HepG2 (cell line): ENCODE data around the gene MRPL20. TPM values are rescaled to one million over a fixed set of nuclear protein-coding genes. Genes with fewer than 3 reads are reported as not detected.
A peak's percentile ranks its signal among the peaks of the same experiment; 100 is the strongest.

ENCODE experiments used
- ARID4A ChIP-seq: sonication (generic); formaldehyde crosslinking; IDR thresholded peaks from 2 replicates; pipeline ENCODE4 v1.5.0; 2020; ENCODE audit warnings: mild to moderate bottlenecking, missing genetic modification reagents, borderline replicate concordance
- HNRNPH1 ChIP-seq: fragments of 200-400 bp; formaldehyde crosslinking; optimal IDR thresholded peaks from 2 replicates; pipeline ENCODE3; 2017; ENCODE audit warnings: mild to moderate bottlenecking, low read depth, low read length
- HOXD1 ChIP-seq: sonication (generic); formaldehyde crosslinking; IDR thresholded peaks from 2 replicates; pipeline ENCODE4 v1.5.0; 2020; ENCODE audit warnings: missing genetic modification reagents
- JDP2 ChIP-seq: sonication (generic); formaldehyde crosslinking; IDR thresholded peaks from 2 replicates; pipeline ENCODE4 v1.8.1; 2022; ENCODE audit warnings: missing genetic modification reagents, borderline replicate concordance
- PCBP2 ChIP-seq: fragments of 200-400 bp; formaldehyde crosslinking; optimal IDR thresholded peaks from 2 replicates; pipeline ENCODE3; 2018; ENCODE audit warnings: low read length, low read depth; ENCODE audit not compliant: poor library complexity, severe bottlenecking
- SALL1 ChIP-seq: sonication (generic); formaldehyde crosslinking; IDR thresholded peaks from 2 replicates; pipeline ENCODE4 v1.8.0; 2022; ENCODE audit warnings: mild to moderate bottlenecking, missing genetic modification reagents
- TERF1 ChIP-seq: sonication (generic); formaldehyde crosslinking; IDR thresholded peaks from 2 replicates; pipeline ENCODE4 v1.8.0; 2022; ENCODE audit warnings: mild to moderate bottlenecking, missing genetic modification reagents, moderate library complexity
- TSC22D2 ChIP-seq: sonication (generic); formaldehyde crosslinking; IDR thresholded peaks from 2 replicates; pipeline ENCODE4 v1.5.1; 2020; ENCODE audit warnings: missing genetic modification reagents, mild to moderate bottlenecking, borderline replicate concordance
- ZBTB20 ChIP-seq: sonication (generic); formaldehyde crosslinking; IDR thresholded peaks from 2 replicates; pipeline ENCODE4 v1.8.1; 2023; ENCODE audit warnings: missing genetic modification reagents, low read depth, mild to moderate bottlenecking, borderline replicate concordance
- ZFP90 ChIP-seq: sonication (generic); formaldehyde crosslinking; IDR thresholded peaks from 2 replicates; pipeline ENCODE4 v1.8.0; 2022; ENCODE audit warnings: missing genetic modification reagents, mild to moderate bottlenecking, inconsistent platforms, borderline replicate concordance
- ZNF124 ChIP-seq: sonication (generic); formaldehyde crosslinking; IDR thresholded peaks from 2 replicates; pipeline ENCODE4 v1.4.0; 2020; ENCODE audit warnings: missing genetic modification reagents
- ZNF235 ChIP-seq: sonication (generic); formaldehyde crosslinking; IDR thresholded peaks from 2 replicates; pipeline ENCODE4 v1.8.1; 2023; ENCODE audit warnings: mild to moderate bottlenecking, missing genetic modification reagents, borderline replicate concordance
- ZNF318 ChIP-seq: sonication (generic); formaldehyde crosslinking; IDR thresholded peaks from 2 replicates; pipeline ENCODE4 v1.4.0; 2020; ENCODE audit warnings: mild to moderate bottlenecking, missing genetic modification reagents
- ZNF446 ChIP-seq: sonication (generic); formaldehyde crosslinking; IDR thresholded peaks from 2 replicates; pipeline ENCODE4 v1.5.0; 2020; ENCODE audit warnings: mild to moderate bottlenecking, missing genetic modification reagents
- ZNF589 ChIP-seq: sonication (generic); formaldehyde crosslinking; conservative IDR thresholded peaks from 2 replicates; pipeline ENCODE4 v1.8.0; 2022; ENCODE audit warnings: mild to moderate bottlenecking, moderate library complexity, missing genetic modification reagents
- polyA plus RNA-seq, 8 experiments: library from polyadenylated mRNA; depleted of rRNA in 3 of 8; stranded (reverse) in 7 of 8; unstranded in 1 of 8; fragments of >200 nt; fragmentation: Illumina TruSeq in 4 of 8; extraction: Trizol in 4 of 8; gene quantifications; 2 replicates each; pipeline versions ENCODE4 v1.2.1 to v1.2.3, GENCODE V29; 2011 to 2016; ENCODE audit warnings: low read depth in 4 of 8, missing spikeins in 1 of 8, mixed read lengths in 1 of 8; ENCODE audit not compliant: insufficient read depth in 1 of 8
- total RNA-seq, 5 experiments: library from RNA; depleted of rRNA; stranded (reverse); fragments of >200 nt; fragmentation: Illumina TruSeq; extraction: Trizol; gene quantifications; 2 replicates each; pipeline ENCODE4 v1.2.3, GENCODE V29; 2016; ENCODE audit warnings: low read depth in 1 of 5

The MRPL20 gene
- total and polyA plus RNA-seq, 2 of the 13 experiments (the other 11 are each of a cell fraction or from before 2014, with no cell fraction given) = 59.2 to 127 TPM

GRCh38 chr1:1399187-1399871, 7.8 kb downstream of the MRPL20 start, which contains the start of gene CCNL2 (continued):
- 0 out of 2 replicates have a peak, but pooled peaks have one; percentile 26 for TF ChIP-seq TSC22D2 (CRISPR knock-in tag)
- peak; percentile 71; the same call in 1 of the 2 replicates for TF ChIP-seq HOXD1
- no peak for TF ChIP-seq PCBP2
- TF ChIP-seq ZNF235 = no peak
- peak; percentile 99 for TF ChIP-seq ARID4A (CRISPR knock-in tag)
- TF ChIP-seq SALL1 (CRISPR knock-in tag) = peak; percentile 37
- TF ChIP-seq TERF1 (CRISPR knock-in tag) = no peak
- 0 out of 2 replicates have a peak, but pooled peaks have one; percentile 65 for TF ChIP-seq ZBTB20
- no peak for TF ChIP-seq HNRNPH1
- peak; percentile 77; the same call in 1 of the 2 replicates for TF ChIP-seq ZNF589 (CRISPR knock-in tag)
- TF ChIP-seq JDP2 (CRISPR knock-in tag) = no peak
- 0 out of 2 replicates have a peak, but pooled peaks have one; percentile 36 for TF ChIP-seq ZNF446 (CRISPR knock-in tag)
- no peak; the same call in 1 of the 2 replicates for TF ChIP-seq ZNF318 (CRISPR knock-in tag)
- no peak for TF ChIP-seq ZNF124 (CRISPR knock-in tag)
- TF ChIP-seq ZFP90 (CRISPR knock-in tag) = no peak
